GF-D8 (cell line): ENCODE results near the gene PRSS8.

ENCODE experiments used
- DNase-seq: peaks from one replicate; lab custom pipeline; 2025; lab: John Stamatoyannopoulos, UW

Gene PRSS8

DNA sequence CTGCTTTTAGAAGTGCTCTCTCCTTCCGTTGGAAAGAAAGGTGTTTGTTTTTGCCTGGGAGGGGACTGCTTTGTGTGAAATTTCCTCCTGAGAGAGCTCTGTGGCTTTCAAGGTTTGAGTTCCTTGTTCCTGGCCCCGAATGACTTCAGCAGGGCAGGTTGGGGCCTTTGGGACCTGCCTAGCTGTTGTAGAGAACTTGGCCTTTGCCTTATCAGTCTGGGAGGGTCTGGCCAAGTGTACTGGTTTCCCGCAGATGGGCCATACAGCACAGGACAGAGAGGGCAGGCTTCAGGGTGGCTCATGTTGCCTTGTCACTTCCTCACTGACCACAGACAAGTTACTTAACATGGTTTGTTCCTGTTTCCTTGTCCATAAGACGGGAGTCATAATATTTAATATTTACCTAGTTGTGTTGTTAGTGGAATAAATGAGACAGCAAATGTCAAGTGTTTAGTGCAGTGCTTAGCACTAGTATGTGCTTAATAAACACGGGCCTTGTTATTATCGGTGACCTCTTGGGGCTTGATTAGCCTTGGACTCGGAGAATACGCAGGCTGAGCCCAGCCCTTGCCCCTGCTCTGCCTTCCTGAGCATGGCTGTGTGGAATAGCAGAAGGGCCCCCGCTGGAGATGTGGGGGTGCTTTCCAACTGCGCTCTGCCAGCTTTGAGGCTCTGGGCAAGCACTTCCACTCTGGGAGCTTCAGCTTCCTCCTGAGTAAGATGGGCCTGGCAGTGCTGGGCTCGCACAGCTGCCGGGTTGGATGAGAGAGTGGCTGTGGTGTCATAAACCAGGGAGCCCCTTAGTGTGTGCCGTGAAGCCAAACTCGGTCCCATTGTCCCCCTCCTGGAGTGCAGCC lies 6.6 kb downstream of the PRSS8 start:
- peak; percentile 99 for DNase-seq

DNA sequence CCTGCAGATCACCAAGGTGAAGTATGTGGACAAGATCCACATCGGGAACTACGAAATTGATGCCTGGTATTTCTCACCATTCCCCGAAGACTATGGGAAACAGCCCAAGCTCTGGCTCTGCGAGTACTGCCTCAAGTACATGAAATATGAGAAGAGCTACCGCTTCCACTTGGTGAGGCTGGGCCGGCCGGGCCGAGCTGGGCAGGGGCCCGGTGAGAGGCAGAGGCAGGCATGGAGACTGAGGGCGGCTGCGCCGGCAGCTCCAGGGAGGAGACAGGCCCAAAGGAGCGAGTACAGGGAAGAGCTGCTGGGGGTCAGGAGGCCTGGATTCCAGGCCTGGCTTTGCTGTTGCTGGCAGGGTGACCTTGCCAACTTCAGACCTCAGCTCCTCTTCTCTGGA lies 8.3 kb downstream of the PRSS8 start:
- no peak for DNase-seq

DNA sequence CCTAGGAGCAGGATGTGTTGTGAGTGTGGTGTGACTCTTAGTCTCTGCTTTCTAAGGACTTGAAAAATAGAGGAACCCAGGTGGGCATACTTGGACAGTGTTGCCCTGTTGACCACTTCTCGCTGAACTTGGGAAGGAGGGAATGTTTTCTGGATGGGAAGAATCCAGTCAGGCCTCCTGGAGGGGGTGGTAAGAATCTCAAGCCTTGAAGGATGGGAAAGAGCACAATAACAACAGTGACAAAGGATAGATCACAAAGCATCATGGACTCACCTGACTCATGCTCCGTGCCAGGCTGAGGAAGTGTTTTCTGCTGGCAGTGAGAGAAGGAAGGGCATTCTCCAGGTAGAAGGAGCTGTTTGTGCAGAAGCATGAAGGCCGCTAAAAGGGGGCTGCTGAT lies 9.7 kb downstream of the PRSS8 start:
- no peak for DNase-seq

DNA sequence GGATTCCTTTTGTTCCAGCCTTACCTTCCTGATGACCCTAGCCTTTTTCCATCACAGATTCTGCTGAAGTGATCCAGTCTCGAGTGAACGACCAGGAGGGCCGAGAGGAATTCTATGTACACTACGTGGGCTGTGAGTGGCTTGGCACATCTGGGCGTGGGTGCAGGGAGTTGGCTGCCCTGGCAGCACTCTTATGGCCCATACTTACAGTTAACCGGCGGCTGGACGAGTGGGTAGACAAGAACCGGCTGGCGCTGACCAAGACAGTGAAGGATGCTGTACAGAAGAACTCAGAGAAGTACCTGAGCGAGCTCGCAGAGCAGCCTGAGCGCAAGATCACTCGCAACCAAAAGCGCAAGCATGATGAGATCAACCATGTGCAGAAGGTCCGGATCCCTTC lies 15.4 kb downstream of the PRSS8 start:
- DNase-seq, result no peak

DNA sequence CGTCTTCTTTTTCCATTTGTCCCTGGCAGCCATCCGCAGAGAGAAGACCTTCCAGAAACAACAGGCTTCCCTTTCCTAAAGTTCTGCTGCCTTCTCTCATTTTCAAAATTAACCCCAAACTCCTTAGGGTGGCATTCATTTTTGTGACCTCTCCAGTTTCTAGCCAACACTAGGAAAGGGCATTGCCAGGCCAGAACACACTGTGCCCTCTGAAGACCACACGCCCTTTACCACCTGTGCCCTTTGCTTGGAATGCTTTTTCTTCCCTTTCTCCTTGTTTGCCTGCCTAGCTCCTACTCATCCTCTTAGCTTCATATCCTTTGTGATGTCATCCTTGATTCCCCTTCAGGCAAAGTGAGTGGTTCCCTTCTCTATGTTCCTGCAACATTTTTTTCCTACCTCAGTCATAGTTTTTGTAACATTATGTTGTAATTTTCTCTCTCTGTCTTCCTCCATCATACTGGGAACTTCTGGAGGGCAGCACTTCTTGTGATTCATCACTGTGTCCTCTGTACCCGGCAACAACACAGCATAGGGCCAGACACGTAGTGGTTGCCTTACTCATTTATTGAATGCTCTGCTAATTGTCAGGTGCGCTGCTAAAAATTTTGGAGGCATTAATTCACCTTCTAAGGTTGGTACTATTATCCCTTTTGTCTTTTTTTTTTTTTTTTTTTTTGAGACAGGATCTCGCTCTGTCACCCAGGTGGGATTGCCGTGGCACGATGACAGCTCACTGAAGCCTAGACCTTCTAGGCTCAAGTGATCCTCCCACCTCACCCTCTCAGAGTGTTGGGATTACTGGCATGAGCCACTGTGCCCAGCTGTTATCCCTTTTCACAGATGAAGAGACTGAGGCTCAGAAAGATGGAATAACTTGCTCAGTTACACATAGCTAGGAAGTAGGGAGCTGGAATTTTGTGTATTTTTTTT lies 17.0 kb downstream of the PRSS8 start:
- DNase-seq, result peak; percentile 24

DNA sequence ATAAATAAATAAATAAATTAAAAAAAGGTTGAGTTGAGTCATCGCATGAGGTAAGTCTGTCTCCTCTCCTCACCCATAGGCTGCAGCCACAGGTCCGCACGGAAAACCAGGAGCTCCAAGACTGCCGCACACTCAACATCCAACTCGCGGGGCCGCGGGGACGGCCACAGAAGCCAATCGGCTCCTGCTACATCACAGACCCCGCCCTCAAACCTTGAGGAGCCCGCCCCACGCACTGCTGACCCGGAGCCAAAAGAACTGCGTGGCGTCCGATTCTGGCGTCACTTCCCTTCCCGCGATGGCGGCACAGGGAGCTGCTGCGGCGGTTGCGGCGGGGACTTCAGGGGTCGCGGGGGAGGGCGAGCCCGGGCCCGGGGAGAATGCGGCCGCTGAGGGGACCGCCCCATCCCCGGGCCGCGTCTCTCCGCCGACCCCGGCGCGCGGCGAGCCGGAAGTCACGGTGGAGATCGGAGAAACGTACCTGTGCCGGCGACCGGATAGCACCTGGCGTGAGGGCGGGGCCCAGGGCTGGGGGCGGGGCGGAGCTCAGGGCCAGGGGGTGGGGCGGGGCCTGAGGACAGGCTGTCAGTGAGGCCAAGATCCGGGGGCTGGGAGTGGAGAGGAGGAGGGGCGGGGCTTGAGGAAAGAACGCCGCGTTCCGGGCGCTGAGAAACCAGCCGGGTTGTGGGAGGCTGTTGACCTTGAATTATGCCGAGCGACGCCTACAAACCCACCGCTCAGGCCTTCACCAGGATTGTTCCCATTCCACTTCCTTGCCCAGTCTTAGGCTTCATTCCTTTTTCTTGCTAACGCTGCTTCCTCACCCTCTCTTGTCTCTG lies 17.9 kb downstream of the PRSS8 start, which contains the start of gene KAT8:
KAT8 (plus strand) TSS at position 281 of the 839 bp plus-strand sequence; CDS start at position 299, 18 bp downstream.
- peak; percentile 94 for DNase-seq

DNA sequence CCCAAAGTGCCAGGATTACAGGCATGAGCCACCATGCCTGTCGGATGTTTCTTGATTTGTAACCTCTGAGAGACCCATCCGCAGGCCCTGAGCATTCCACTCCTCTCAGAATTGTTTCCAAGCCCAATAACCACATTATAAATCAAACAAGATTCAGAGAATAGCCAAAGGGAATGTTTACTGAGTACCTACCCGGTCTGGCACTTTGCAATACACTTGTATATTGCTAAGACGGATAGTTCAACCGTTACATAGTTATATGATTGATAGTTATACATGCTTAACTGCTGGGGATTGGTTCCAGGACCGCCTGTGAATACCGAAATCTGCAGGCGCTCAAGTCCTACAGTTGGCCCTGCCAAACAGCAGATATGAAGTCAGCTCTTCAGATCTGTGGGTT lies 21.1 kb downstream of the PRSS8 start:
- DNase-seq, result no peak

DNA sequence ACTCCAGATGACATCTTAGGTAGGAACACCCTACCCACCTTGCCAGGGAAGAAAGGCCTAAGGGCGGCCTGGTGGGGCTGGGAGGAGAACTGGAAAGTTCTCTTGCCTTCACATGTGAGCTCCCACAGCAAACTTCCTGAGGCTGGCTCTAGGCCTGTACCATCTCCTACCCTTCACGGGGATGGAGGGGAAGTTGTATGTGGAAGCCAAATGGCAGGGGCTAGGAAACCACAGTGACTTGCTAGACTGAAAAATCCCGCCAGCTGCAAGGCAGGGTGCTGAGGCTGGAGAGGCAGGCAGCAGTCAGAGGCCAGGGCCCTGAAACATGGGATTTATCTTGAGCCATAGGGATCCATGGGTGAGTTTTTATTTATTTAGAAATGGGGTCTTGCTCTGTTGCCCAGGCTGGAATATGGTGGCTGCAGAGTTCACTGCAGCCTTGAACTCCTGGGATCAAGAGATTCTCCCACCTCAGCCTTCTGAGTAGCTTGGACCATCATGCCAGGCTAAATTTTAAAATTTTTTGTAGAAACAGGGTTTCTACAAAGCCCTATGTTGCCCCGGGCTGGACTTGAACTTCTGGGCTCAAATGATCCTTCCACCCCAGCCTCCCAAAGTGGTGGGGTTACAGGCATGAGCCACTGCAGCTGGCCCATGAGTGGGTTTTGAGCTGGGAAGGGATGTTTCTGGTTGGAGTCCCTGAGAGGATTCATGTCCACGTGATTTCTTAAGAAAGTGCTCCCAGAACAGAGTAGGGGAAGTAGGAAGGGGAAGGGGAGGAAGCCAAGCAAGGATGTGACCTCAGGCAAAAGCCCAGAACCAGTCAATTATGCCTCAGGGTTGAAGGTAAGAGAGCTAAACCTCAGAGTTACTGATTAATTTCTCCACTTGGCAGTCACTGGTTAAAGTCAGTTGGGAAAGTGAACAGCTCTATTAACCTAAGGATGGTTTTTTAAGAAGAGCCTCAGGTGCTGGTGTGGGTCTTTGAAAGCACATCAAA lies 22.1 kb downstream of the PRSS8 start:
- peak; percentile 79 for DNase-seq

DNA sequence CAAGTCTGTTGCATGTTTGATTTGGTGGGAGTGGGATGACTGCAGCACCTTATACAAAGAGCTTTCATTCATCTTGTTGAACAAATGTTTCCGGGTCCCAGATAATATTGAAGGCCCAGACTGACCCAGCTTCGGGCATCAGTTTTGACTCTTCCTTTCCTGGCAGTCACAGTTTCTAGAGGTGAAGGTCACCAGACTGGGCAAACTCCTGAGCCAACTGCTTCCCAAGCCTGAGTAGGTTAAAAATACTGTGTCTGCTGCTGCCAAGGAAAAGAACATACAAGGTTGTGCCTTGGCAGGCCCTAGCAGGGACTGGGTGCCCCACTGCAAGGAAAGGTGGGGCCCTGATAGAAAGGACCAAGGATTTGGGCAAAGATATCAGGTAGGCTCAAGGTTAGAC lies 22.8 kb downstream of the PRSS8 start:
- no peak for DNase-seq

DNA sequence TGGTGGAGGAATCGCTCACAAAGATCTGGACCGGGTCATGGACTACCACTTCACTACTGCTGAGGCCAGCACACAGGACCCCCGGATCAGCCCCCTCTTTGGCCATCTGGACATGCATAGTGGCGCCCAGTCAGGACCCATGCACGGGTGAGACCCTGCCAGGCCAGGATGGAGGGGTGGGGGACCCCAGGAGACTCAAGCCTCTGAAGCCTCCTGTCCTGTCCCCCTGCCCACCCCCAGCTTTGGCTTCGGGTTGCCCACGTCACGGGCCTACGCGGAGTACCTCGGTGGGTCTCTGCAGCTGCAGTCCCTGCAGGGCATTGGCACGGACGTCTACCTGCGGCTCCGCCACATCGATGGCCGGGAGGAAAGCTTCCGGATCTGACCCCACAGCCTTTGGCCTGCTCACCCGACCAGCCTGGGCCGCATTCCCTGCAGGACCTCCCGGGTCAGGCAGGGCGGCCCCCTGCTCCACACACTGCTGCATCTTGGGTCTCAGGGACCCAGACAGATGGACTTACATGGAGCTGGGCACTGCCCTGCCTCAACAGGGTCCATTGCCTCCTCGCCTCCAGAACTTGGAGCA lies 23.6 kb downstream of the PRSS8 start:
- DNase-seq, result no peak

DNA sequence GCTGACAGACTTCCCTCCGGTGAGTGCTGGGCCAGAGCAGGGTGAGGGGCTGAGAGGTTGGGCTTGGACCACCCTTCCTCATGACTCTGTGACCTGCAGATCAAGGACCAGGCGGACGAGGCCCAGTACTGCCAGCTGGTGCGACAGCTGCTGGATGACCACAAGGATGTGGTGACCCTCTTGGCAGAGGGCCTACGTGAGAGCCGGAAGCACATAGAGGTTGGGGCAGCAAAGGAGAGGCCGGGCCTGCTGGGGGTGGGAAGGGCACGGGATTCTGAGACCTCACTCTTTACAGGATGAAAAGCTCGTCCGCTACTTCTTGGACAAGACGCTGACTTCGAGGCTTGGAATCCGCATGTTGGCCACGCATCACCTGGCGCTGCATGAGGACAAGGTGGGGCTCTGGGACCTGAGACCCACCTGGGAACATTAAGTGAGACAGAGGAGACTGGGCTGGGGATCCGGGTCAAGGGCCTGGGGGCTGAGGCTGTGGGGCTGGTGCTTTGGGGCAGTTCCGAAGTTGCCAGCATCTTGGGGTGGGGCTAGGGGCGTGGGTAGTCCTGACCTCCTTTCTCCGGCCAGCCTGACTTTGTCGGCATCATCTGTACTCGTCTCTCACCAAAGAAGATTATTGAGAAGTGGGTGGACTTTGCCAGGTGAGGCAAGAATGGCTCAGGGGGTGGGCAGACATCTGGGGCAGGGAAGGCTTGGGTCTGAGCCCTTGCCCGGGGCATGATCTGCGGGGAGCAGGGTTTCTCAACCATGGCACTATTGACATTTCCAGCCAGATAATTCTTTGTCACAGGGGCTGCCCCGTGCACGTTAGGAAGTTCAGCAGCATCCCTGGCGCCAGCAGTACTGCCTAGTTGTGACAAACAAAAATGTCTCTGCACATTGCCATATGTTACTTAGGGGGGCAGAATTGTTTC lies 25.2 kb downstream of the PRSS8 start:
- DNase-seq, result no peak

DNA sequence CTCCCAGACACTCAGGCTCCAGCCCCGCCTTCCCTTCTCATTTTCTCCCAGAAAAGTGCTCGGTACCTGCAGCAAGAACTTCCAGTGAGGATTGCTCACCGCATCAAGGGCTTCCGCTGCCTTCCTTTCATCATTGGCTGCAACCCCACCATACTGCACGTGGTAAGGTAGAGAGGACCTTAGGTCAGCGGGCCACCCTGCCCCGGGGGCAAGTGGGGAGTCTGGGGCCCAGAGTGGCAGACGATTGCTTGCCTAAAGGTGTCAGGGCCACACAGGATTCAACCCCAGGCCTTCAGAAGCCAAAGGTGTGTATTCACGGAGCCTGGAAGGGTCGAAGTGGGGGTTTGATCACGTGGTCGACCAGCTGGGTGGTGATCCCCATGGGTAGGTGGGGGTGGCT lies 25.9 kb downstream of the PRSS8 start:
- DNase-seq, result no peak

DNA sequence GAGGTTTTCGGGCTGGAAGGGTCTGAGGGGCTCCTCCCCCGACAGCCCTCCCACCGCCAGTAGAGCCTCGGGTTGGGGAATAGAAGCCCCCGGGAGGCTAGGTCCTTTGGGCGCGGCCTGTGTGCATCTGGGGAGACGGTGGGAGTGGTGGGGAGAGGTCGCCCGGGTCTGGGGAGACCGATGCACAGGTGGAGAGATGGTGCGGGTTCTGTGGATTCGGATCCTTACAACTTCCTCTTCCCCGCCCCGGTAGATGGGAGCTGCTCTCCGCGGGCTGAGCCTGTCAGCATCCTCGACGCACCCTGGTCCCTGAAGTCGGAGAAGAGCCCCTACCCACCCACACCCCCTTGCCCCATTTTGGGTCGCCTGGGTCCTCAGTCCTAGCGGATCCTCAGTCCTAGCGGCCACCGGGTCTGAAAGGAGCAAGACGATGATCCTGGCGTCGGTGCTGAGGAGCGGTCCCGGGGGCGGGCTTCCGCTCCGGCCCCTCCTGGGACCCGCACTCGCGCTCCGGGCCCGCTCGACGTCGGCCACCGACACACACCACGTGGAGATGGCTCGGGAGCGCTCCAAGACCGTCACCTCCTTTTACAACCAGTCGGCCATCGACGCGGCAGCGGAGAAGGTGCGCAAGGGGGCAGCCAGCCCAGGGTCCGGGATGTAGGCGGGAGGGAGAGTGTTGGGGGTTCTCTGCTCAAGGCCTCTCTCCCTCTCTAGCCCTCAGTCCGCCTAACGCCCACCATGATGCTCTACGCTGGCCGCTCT lies 26.6 kb downstream of the PRSS8 start:
- no peak for DNase-seq

DNA sequence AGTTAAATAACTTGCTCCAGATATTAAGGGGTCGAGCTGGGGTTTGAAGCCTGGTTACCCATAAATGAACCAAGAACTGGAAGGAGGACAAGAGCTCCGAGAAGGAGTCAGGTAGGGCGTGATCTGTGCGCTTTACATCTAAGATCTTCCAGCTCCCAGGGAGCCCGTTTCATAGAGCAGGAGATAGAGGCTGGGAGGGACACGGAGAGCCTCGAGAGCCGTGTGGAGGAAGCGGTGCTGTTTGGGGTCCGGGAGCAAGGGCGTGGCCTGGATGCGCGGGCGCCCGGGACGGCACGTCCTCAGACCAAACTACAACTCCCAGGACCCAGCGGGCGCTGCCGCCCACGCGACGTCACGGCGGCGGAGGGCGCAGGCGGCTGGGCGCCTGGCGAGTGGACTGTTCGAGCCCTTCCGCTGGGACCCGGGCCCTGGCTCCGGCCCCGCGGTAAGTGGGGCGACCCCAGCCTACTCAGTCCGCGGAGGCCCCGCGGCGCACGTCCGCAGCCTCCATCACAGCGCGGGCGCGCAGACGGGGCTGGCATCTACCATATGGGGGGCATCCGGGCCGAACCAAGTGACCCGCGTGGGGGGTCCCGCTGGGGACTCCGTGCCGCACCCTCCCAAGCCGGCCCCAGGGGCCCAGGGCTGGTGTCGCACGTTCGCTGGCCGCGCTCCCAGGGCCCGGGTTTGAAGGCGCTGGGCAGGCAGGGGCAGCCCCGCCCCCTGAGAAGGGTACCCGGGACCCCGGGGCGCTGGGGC lies 27.3 kb downstream of the PRSS8 start, which contains the start of gene BCKDK:
BCKDK (plus strand) TSS at position 352 of the 759 bp plus-strand sequence. CDS start 838 bp downstream, outside the sequence.
- peak; percentile 28 for DNase-seq

DNA sequence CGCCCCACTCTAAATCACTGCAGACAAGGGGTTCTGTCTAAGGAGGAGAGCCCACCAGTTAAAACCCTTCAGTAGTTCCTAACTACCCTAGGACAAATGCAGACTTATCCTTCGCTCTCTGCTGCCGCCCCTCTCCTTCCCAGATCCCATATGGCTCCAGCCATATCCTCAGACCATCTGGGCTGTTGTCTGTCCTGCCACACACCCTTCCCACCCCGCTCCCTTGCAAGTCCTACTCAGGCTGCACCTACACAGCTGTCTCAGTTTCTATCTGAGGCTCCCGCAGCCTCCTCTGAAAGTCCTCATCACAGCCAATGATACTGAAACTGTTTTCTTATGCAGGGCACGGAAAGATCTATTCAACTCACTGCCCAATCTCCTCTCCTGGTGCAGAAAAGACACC lies 28.1 kb downstream of the PRSS8 start:
- DNase-seq, result no peak

DNA sequence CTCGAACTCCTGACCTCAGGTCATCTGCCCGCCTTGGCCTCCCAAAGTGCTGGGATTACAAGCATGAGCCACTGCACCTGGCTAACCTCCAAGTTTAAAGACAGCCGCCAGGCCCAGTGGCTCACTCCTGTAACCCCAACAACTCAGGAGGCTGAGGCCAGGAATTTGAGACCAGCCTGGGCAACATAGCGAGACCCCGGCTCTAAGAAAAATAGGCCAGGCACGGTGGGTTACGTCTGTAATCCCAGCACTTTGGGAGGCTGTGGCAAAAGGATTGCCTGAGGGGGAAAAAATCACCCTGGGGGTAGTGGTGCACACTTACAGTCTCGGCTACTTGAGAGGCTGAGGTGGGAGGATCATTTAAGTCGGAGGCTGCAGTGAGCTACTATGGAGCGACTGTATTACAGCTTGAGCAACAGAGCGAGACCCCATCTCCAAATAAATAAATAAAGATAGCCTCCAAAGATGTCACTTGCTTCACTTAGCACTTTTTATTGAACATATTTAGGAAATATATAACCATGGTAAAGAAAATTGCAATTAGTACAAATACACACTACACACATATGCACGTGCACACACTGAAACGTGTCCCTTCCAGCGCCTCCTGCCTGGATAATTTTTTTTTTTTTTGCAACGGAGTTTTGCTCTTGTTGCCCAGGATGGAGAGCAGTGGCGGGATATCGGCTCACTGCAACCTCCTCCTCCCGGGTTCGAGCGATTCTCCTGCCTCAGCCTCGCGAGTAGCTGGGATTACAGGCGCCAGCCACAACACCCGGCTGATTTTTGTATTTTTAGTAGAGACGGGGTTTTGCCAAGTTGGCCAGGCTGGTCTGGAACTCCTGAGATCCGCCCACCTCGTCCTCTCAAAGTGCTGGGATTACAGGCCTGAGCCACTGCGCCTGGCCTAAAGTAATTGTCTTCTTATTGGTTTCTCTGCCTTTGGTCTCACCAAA lies 28.7 kb downstream of the PRSS8 start:
- no peak for DNase-seq
